HG02943 (cell line): ENCODE measurements around the gene KCNT2.
"Not testable (repeated sequence)": the region's sequence is repeated elsewhere in the genome, so short reads cannot be mapped to it uniquely, and the experiment has no call there.

Source experiments
- ATAC-seq: cut with Tn5 transposase; IDR thresholded peaks from one replicate; pipeline ENCODE4 v1.9.1; 2021; ENCODE audit warnings: mild to moderate bottlenecking, low read depth, moderate library complexity; ENCODE audit not compliant: unreplicated experiment

The KCNT2 gene

DNA sequence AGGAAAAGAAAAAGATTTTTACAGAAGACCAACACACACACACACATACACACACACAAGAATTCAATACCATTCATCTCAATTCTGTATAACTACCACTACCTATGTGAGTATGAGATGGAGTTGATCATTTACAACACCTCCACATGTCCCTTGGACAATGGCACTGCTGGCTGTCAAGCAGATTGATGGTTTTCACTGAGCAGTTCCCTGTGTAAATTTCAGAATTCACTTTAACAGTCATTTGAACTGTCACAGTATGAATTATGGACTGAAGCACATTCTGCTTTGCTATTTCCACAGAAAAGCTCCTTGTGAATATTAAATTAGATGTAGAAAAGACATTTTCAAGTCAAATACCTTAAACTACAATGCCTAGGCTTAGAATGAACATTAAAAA is 14.3 kb downstream of the KCNT2 start:
- no peak for ATAC-seq

DNA sequence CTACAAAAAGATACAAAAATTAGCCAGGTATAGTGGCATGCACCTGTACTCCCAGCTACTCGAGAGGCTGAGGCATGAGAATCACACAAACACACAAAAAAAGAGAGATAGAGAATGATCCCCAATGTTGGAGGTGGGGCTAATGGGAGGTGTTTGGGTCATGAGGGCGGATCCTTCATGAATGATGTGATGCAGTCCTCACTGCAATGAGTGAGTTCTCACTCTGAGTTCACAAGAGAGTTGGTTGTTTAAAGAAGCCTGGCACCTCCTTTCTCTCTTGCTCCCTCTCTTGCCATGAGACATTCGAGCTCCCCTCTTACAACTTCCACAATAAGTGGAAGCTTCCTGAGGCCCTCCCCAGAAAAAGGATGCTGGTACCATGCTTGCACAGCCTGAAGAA is 17.3 kb downstream of the KCNT2 start:
- ATAC-seq = no peak

DNA sequence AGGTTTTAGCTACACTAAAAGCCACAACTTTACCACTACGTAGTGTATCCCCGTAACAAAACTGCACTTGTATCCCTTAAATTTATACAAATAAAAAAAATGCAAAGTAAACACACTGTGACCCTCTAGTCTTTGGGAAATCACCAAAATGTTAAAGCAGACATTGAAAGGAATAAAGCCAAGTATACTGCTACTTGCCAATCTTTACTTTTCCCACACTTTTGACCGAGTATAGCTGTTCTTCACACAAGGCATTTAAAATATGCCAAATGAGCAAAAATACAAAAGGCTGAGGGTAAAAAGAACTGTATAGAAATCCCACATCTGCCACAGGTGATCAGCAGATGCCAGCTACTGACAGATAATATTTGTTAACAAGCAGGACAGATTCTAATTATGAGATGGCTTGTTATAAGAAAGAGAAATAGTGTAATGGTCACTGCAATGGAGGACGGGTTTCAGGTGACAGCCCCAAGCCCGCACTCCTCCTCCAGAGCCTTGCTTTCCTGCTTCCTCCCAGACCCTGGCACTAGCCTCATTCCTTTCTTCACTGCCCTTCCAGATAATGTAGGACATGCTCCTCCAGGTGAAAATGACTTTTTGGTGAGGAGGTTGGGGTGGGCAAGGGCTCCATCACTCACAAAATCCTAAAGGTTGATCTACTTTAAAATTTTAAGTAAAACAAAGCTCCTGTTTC is 18.1 kb downstream of the KCNT2 start:
- ATAC-seq = no peak

DNA sequence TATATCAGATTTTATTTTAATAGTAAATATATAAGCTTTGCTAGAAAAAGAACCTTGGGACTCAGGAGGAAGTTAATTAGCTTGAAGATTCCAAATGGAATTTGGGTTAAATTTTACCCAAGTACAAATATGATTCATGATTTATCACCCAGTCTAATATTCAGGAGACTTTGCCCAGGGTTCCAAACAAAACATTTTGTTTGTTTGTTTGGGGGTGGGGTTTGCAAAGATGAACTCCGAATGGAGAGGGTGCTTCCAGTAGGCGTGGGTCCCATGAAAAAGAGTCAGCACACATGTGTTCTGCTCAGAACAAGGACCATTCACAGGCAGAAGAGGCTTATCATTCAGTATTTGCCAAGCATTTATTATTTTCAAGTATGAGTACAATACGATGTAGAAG is 23.5 kb downstream of the KCNT2 start:
- ATAC-seq = no peak

DNA sequence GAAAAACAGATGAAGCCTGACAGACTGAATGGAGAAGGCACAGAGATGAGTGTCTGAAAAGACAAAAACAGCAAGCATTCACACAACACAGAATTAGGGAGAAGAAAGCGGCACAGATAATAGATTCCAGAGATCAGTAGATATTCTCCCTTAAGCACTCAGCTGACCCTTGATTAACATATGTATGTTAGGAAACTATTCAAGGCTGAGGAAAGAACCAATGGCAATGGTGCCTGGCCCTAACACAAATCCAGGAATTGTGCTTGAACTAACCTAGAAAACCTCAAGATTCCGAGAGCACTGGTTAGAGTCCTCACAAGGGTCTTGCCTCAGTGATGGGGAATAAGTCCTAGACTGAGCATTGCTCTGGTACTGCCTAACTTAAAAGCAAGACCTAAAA is 30.9 kb downstream of the KCNT2 start:
- no peak for ATAC-seq

DNA sequence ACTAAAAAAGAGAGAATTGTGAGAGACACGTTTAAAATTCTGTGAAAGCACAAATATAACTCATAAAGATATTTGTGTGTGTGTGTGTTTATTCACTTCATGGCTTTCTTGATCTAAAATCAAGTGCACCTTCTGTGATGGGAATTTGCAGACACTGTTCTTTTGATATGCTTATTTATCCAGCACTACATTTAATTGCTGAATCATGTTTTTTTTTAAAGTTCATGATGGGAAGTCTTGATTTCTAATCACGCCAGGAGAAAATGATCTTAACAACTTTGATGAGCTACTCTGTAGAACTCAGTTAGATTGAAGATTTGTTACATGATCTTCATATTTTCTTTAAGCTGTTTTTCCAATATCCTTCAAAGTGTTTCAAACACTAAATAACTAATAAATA is 35.0 kb downstream of the KCNT2 start:
- no peak for ATAC-seq

DNA sequence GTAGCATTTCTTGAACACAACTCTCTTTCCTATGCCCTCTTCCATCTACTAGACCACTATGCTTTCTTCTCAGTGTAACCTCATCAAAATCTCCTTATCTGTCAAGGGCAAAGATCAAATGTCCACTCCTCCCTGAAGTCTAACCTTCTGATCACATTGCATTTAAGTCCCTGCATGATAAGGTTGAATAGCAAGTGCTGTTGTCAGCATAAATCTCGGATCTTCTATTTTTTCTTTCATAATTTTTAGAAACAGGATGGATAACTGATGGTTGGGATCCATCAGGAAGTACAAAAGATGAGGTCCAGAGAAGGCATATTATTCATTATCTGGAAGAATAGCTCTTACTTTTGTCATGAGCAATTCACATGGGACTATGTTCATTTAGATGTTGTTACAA is 41.0 kb downstream of the KCNT2 start:
- ATAC-seq = no peak

DNA sequence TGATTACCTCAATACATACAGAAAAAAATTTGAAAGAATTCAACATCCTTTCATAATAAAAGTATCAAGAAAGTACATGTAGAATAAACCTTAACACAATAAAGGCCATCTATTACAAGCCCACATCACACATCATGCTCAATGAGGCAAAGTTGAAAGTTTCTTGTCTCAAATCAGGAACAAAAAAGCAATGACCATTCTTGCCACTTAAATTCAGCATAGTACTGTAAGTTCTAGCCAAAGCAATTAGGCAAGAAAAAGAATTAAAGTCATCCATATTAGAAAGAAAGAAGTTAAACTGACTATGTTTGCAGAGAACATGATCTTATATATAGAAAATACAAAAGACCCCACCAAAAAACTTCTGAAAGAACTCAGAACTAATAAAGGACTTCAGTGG is 44.5 kb downstream of the KCNT2 start:
- no peak for ATAC-seq

DNA sequence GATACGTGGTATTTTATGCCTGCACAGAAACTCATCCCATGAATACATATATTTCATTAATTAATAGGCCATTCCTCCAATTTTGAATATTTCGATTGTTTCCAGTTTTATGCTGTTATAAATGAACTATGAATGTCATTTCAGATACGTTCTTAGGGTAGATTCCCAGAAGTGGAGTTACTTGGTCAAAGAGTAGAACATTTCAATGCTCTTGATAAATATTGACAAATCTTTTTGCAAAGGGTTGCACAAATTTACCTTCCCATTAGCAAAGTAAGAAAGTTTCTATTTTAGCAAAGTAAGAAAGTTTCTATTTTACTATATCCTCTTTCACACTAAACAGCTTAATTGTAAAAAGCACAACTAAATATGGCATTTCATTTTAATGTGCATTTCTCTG is 48.9 kb downstream of the KCNT2 start:
- ATAC-seq = no peak

DNA sequence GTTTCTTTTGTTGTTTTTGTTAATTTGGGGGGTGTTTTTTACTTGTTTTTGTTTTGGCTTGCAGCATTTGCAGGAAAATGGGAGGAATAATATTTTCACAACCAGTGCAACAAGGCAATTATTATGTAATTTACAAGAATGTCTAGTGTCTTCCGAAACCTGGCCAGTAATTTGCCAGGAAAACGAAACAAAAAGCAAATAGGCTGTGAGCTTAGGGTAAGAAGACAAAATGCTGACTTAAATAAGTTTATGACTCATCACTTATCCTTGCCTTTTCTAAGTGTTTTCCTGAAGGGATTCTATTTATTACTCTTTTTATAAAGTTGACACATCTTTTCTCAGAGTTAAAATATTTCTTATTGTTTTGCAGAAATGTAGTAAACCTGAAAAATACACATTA is 49.8 kb downstream of the KCNT2 start:
- ATAC-seq = peak; percentile 85

DNA sequence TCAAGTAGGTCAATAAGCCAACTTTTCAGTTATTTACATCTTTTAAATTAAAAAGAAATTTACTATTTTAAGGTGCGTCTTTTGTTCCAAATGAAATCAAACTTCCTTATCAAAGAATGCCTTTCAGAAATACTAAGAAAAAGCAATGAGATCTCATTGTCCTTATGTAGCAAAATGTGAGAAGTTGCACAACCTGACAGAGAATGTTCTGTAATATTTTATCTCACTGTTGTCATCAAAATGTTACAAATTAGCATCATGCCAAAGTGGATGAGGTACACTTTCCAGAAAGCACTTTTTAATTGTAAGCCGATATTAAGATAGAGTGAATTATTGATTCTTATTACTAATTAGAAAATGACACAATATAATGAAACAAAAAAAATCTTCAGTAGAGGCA is 50.4 kb downstream of the KCNT2 start:
- ATAC-seq = no peak

DNA sequence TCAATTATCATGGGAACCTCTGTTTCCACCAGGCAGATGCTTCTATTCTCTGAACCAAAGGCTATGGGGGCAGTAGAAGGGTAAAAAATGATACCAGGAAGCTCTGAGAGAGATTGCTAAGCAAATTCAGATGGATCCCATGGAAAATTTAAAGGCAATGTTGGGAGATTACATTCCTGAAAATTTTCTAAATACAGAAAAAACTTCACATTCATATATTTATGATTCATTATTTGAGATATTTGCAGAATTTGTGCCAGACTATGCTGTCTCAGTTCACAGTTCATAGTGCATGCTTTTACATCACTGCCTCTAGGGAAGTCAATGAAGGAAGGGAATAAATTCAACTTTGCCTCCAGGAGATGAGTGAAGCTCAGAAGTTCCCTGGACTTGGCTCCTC is 57.5 kb downstream of the KCNT2 start:
- ATAC-seq = no peak

DNA sequence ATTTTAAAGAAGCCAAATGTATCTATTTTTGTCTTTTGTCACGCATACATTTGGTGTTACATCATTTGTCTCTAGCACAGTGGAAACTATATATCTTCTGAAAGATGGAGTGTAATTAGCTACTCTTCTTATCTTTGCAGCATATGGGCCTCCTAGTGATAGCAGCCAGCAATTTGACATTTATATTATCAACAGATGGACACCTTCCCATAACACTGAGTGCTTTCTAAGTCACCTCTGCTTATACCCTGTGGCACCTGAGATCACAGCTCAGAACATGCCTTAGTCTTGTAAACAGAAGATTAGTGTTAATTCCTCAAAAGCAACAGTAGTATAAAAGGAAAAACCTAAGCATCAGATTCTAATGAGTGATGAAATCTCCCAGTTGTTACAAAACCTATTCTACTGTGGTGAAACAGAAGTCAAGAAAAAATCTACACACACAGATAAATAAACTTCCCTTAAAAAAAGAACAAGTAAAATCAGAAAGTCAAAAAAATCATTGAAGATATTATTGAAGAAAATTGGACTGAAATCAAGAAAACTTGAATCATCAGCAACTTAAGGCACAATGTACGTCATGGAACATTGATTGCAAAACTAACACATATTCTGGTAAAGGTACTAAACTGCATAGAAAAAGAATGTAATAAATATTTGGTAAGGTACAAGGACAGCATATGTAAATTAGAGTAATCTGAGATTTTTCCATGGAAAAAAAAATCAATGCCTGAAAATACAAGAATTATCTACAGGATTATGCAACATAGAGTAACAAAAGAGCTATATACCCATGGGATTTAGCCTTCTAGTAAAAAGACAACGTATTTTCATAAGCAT is 61.7 kb downstream of the KCNT2 start:
- ATAC-seq = no peak

DNA sequence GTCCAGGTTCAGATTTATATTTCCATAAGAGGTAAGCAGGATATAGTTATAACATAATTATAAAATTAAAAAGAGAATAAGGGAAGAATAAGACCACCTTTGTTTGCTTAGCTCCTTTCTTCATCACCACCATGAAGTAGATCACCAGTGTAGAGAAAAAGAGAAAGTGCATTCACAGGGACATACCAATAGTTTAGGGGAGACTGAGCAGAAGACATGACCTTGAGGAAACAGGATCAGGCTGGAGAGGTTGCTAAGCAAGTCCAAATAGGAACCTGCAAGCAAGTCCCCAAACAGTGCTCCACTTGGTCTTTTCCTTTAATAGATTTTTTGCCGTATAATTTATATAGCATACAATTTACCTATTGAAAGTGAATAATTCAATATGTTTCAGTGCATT is 63.0 kb downstream of the KCNT2 start:
- no peak for ATAC-seq

DNA sequence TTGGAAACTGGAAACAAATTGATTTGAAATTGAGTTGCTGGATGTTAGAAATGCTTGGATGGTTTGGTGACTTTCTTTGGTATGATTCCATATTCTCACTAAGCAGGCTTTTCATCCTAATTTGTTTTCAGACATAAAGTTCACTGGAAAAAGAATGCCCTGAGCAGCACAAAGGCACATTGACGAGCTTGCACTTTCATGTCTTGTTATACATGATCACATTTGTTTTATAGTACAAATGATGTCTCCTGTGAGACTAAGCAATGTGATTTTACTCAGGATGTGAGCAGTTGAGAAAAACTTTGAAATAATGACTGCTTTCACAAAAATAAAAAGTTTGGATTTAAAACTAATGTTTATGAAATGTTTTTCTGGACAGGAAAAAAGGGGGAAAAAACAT is 63.6 kb downstream of the KCNT2 start:
- no peak for ATAC-seq

DNA sequence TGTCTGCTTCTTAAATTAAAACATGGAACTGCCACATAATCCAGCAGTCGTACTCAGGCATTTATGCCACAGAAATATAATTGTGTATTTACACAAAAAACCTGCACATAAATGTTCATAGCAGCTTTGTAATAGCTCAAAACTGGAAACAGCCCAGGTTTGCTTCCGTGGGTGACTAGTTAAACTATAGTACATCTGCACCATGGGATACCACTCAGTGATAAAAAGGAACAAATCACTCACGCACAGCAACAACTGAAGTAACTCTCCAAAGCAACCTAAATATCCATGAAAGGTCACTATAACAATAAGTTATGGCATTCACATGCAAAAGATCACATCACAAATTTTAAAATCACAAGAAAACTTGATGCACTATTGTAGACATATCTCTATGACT is 64.4 kb downstream of the KCNT2 start:
- ATAC-seq = no peak

DNA sequence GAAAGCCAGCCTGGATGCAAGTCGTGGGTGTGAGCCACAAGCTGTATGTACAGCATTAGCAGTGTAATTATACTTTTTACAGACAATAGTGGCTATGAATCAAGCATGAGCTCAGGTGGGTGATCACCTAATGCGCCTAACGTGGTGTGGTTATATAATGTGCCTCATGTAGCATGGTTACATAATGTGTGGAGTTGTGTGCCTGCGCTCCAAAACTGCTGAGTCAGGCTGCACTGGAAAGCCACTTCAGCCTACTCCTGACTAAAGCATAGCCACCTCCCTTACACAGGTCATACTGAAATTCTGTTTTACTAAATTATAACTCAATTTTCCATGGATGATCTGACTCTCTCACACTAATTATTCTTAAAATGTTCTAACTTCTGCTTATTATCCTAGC is 69.8 kb downstream of the KCNT2 start:
- no peak for ATAC-seq

DNA sequence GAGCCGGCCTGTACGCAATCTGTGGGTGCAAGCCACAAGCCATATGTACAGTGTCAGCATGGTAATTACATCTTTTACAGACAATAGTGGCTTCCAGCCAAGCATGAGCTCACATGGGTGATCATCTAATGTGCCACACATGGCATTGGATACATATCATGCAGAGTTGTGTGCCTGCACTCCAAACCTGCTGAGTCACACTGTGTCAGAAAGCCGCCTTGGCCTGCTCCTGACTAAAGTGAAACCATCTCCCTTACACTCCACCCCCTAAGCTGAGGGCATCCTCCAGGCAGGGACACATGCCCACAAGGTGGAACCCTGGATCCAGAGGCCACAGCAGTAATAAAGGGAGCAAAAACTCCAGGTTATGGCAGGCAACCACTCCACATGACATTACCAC is 72.5 kb downstream of the KCNT2 start:
- no peak for ATAC-seq

DNA sequence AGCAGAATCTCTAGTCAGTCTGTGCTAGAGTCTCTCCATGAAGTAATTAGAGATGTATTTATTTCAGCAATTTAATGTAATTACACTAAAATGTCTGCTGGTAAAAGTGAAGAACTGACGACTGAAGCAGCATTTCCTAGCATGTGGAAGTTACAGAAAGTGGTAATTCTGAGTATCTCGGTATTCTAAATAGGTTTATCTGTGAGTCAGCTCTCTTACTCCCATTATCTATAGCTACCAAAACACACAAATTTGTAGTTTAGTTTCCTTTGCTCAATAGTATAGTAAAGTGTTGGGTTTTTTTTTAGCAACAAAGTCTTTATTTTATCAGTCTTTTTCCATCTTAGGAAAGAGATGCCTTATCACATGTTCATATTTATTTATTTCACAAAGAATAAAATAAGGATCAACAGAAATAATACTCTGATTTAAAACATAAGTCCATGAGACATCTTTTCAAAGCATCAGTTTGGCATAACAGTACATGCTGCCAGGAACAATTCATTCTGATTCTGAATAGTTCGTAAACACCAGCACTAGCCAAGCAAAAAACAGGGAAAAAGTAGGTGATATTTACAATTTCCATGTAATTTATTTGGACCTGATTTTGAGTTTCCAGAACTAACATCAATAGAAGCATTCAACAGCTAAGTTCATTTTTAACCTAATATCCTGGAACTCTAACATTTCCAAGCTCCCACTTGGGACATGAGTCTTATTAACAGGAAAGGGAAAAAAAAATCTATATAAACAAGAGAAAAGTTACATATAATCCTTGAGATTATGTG is 76.3 kb downstream of the KCNT2 start:
- no peak for ATAC-seq

DNA sequence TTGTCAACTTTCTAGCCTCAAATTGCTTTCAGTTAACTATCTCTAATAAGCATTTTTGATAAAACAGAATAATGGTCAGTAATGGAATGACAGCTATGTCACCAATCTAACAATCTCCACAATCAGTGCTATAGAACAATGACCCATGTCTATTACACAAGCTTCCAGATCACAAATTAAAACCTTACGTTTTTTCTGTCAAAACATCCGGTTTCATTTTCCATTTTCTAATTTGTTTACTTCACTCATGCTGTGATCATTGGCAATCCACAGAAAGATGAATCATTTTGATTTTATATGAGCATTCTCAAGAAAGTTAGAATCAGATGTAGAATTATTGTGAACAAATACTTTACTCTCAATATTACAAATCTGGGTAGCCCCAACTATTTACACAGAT is 80.3 kb downstream of the KCNT2 start:
- ATAC-seq = no peak

DNA sequence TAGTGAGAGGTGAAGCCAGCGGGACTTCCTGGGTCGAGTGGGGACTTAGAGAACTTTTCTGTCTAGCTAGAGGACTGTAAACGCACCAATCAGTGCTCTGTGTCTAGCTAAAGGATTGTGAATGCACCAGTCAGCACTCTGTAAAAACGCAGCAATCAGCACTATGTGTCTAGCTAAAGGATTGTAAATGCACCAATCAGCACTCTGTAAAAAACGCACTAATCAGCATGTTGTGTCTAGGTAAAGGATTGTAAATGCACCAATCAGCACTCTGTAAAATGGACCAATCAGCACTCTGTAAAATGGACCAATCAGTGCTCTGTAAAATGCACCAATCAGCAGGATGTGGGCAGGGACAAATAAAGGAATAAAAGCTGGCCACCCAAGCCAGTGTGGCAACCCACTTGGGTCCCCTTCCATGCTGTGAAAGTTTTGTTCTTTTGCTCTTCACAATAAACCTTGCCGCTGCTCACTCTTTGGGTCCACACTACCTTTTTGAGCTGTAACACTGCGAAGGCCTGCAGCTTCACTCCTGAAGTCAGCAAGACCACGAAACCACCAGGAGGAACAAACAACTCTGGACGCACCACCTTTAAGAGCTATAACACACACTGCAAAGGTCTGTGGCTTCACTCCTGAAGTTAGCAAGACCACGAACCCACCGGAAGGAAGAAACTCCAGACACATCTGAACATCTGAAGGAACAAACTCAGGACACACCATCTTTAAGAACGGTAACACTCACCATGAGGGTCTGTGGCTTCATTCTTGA is 85.5 kb downstream of the KCNT2 start:
- ATAC-seq = not testable (repeated sequence)
